Skeletal muscle tissue (tissue), 4 donors: Measurements from ENCODE around the gene CMTR1. TPM values are rescaled to one million over a fixed set of nuclear protein-coding genes. Genes with fewer than 3 reads are reported as not detected.

ENCODE experiments used
- H3K27ac ChIP-seq: one replicate; pipeline ENCODE4 v1.7.0; 2013; ENCODE audit warnings: mild to moderate bottlenecking, low read depth, low read length, inconsistent platforms
- H3K27me3 ChIP-seq, 3 donors: one replicate each; pipeline ENCODE4 v1.7.0; 2013; ENCODE audit warnings: low read length in 3 of 3; ENCODE audit not compliant: control insufficient read depth in 3 of 3, insufficient read depth in 3 of 3
- H3K36me3 ChIP-seq, 3 donors: one replicate each; pipeline ENCODE4 v1.7.0; 2013; ENCODE audit warnings: low read length in 3 of 3; ENCODE audit not compliant: control insufficient read depth in 3 of 3, insufficient read depth in 3 of 3
- H3K4me1 ChIP-seq, 3 donors: one replicate each; pipeline ENCODE4 v1.7.0; 2013; ENCODE audit warnings: low read length in 3 of 3, mild to moderate bottlenecking in 3 of 3; ENCODE audit not compliant: control insufficient read depth in 3 of 3, insufficient read depth in 3 of 3
- H3K4me3 ChIP-seq, 3 donors: one replicate each; pipeline ENCODE4 v1.7.0; 2013; ENCODE audit warnings: low read length in 3 of 3
- H3K9ac ChIP-seq, 3 donors: one replicate each; pipeline ENCODE4 v1.7.0; 2013; ENCODE audit warnings: low read length in 3 of 3, mild to moderate bottlenecking in 3 of 3, moderate library complexity in 2 of 3, low read depth in 1 of 3
- H3K9me3 ChIP-seq, 3 donors: one replicate each; pipeline ENCODE4 v1.7.0; 2013; ENCODE audit warnings: low read length in 3 of 3; ENCODE audit not compliant: control insufficient read depth in 3 of 3
- total RNA-seq: library from RNA; depleted of rRNA; stranded (reverse); fragments of >200 nt; gene quantifications from one replicate; pipeline ENCODE4 v1.2.3, GENCODE V29; 2014
- donor health status: Osteomylitis.

The CMTR1 gene
- total RNA-seq, 1 donor from 2014 or later: 29.2 TPM

DNA sequence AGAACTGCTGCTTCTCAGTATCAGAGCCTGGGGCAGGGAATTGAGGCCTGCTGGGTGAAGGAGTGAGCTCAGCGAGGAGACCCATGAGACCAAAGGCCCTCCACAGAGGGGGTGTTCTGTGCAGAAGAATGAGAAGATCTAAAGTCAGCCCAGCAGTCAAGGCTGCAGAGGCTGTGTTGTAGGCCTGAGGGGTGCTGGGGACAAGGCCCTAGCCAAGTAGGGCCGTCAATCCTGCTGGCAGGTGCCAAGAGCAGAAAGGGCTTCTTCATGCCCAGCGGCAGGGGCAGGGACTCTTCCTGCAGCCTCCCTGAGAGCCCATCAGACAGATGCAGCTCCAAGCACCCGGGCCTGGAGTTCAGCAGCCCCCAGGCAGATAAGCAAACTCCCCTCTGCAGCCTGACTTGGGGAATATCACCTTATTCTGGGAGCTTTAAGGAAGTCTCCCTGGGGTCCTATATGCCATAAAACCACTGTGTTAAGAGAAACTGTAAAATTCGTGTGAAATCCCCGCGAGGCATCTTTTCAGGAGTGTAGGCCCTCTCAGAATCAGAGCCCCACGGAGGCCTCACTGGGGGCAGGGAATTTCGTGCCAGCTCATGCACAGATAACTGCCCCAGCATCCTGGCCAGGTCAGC is 57.6 kb downstream of the CMTR1 start:
- Histone ChIP-seq H3K27me3 (no peaks in the 10 kb centered on the region), H3K9me3 (no peaks in the 10 kb centered on the region), H3K4me3 (no peak overlapping the region), H3K27ac (no peak overlapping the region), H3K4me1 (peaks cover 4 to 20% (median 6%) of the 10 kb centered on the region in 3 donors), H3K36me3 (peaks cover 0 to 2% (median 2%) of the 10 kb centered on the region in 3 donors), H3K9ac (no peak overlapping the region)

- Histone ChIP-seq H3K9me3 (no peaks in the 10 kb centered on the region), H3K27ac (no peak overlapping the region), H3K36me3 (no peaks in the 10 kb centered on the region), H3K4me3 (no peak overlapping the region), H3K27me3 (no peaks in the 10 kb centered on the region), H3K9ac (no peak overlapping the region), H3K4me1 (peaks cover 4 to 20% (median 6%) of the 10 kb centered on the region in 3 donors)
Observed at GRCh38 chr6:37491171-37491829, 58.3 kb downstream of the CMTR1 start.

- no peak overlapping the region for H3K27ac ChIP-seq
- peaks cover 4 to 20% (median 6%) of the 10 kb centered on the region in 3 donors for H3K4me1 ChIP-seq
- no peak overlapping the region for H3K4me3 ChIP-seq
- no peaks in the 10 kb centered on the region for H3K36me3 ChIP-seq
- H3K27me3 ChIP-seq: no peaks in the 10 kb centered on the region
- H3K9ac ChIP-seq: no peak overlapping the region
- H3K9me3 ChIP-seq: no peaks in the 10 kb centered on the region
Observed at GRCh38 chr6:37491830-37492208, 58.8 kb downstream of the CMTR1 start.

GRCh38 chr6:37492236-37492972 is 59.4 kb downstream of the CMTR1 start:
- Histone ChIP-seq H3K27ac (no peak overlapping the region), H3K4me3 (no peak overlapping the region), H3K27me3 (no peaks in the 10 kb centered on the region), H3K9ac (no peak overlapping the region), H3K4me1 (peaks cover 4 to 20% (median 6%) of the 10 kb centered on the region in 3 donors), H3K36me3 (no peaks in the 10 kb centered on the region), H3K9me3 (no peaks in the 10 kb centered on the region)

DNA sequence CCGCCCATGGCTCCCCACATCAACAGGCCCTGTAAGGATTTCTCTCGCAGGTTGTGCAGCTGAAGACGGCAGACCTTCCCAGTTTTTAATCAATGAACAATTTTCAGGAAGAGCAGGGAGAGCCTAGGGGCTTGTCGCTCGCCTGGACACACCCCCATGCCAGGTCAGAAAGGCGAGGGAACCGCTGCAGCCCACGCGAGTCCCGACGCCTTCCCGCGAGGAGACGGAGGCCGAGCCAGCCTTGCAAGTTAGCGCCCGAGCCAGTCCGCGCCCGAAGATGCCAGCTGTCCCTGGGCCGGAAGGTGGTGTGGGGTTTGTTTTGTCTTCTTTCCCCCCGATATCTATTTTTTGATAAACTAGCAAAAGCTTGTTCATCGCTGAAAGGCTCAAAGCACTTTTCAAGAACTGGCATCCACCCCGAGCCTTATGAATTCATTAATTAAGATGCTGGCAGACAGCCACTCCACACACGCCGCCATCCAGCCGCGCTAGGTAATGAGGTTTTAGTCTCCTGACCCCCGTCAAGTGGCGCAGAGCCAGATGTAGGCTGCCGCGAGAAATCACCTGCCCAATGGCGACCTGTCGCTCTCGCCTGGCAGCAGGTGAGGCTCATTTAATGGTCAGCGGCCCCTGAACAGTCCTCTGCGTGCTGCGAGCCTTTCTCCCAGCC is 60.1 kb downstream of the CMTR1 start:
- Histone ChIP-seq H3K27me3 (no peaks in the 10 kb centered on the region), H3K4me1 (peaks cover 4 to 20% (median 6%) of the 10 kb centered on the region in 3 donors), H3K36me3 (no peaks in the 10 kb centered on the region), H3K4me3 (no peak overlapping the region), H3K9ac (no peak overlapping the region), H3K9me3 (no peaks in the 10 kb centered on the region), H3K27ac (no peak overlapping the region)

DNA sequence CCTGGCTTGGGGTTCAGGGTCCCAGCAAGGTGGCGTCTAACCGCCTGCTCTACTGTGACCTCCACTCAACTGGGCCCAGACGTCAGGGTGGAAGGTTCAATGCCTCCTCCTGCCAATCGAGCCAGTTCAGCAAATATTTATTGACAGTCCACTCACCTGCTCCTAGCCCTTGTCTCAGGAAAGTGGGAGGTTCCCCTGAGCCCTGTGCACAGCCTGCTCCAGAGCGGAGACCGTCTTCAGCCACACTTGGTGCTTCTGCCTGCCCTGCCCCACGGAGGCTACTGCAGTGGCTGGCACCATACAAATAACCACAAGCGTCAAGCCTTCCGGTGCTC is 60.6 kb downstream of the CMTR1 start:
- no peaks in the 10 kb centered on the region for H3K27me3 ChIP-seq
- H3K27ac ChIP-seq: no peak overlapping the region
- peaks cover 4 to 20% (median 6%) of the 10 kb centered on the region in 3 donors for H3K4me1 ChIP-seq
- no peaks in the 10 kb centered on the region for H3K36me3 ChIP-seq
- H3K9ac ChIP-seq: no peak overlapping the region
- H3K9me3 ChIP-seq: no peaks in the 10 kb centered on the region
- no peak overlapping the region for H3K4me3 ChIP-seq

- H3K4me3 ChIP-seq: no peak overlapping the region
- no peak overlapping the region for H3K27ac ChIP-seq
- H3K4me1 ChIP-seq: peaks cover 10 to 24% (median 12%) of the 10 kb centered on the region in 3 donors
- H3K36me3 ChIP-seq: no peaks in the 10 kb centered on the region
- no peaks in the 10 kb centered on the region for H3K9me3 ChIP-seq
- H3K9ac ChIP-seq: no peak overlapping the region
- H3K27me3 ChIP-seq: no peaks in the 10 kb centered on the region
Observed at GRCh38 chr6:37495244-37495934, 62.4 kb downstream of the CMTR1 start.

- Histone ChIP-seq H3K9ac (no peak overlapping the region), H3K27me3 (no peaks in the 10 kb centered on the region), H3K27ac (no peak overlapping the region), H3K9me3 (no peaks in the 10 kb centered on the region), H3K36me3 (no peaks in the 10 kb centered on the region), H3K4me1 (peaks cover 8 to 13% (median 10%) of the 10 kb centered on the region in 3 donors), H3K4me3 (no peak overlapping the region)
Observed at GRCh38 chr6:37496951-37497885, 64.2 kb downstream of the CMTR1 start.
